KBM-7 (cell line): Measurements from ENCODE around the gene PRAC2.
"Not testable (repeated sequence)": the region's sequence is repeated elsewhere in the genome, so short reads cannot be mapped to it uniquely, and the experiment has no call there.

Experiments used
- DNase-seq: peaks from one replicate; pipeline ENCODE4 v3.0.0-alpha.2; 2015
- in situ Hi-C: fragments of 300-500 bp; cut with MboI; formaldehyde crosslinking; loops from 2 replicates; pipeline ENCODE4 v1.14.3; 2020; ENCODE audit warnings: low sequenced_read_pairs, low pct_unique_long_range_greater_than_20kb, mixed read lengths

PRAC2 gene

GRCh38 chr17:48722915-48723422 is at the start of gene PRAC2:
Gene PRAC2 (plus strand): TSS chr17:48723185. CDS start chr17:48724411, 1,226 bp downstream.
- in situ Hi-C loops, result no loop called here

GRCh38 chr17:48676963-48677558 is 45.9 kb upstream of the PRAC2 start:
- DNase-seq, result no peak
- in situ Hi-C loops, result loop anchor here (25.0 kb wide), 1 partner anchor 110 kb away; no protein-coding TSS in a partner anchor

More at GRCh38 chr17:48722915-48723422, at the start of gene PRAC2:
- no peak for DNase-seq

GRCh38 chr17:48678141-48678971 is 44.6 kb upstream of the PRAC2 start:
- in situ Hi-C loops, result loop anchor here (25.0 kb wide), 1 partner anchor 109 kb away; no protein-coding TSS in a partner anchor
- peak; percentile 85 for DNase-seq

GRCh38 chr17:48679385-48680096 is 43.4 kb upstream of the PRAC2 start:
- in situ Hi-C loops, result loop anchor here (25.0 kb wide), 1 partner anchor 108 kb away; no protein-coding TSS in a partner anchor
- DNase-seq, result no peak

GRCh38 chr17:48681609-48682008 is 41.4 kb upstream of the PRAC2 start:
- DNase-seq, result no peak
- in situ Hi-C loops, result loop anchor here (25.0 kb wide), 1 partner anchor 106 kb away; no protein-coding TSS in a partner anchor

- in situ Hi-C loops, result loop anchor here (25.0 kb wide), 1 partner anchor 97 kb away; no protein-coding TSS in a partner anchor
- DNase-seq, result no peak
Observed at GRCh38 chr17:48690655-48691054, 32.3 kb upstream of the PRAC2 start.

GRCh38 chr17:48692049-48692448 is 30.9 kb upstream of the PRAC2 start:
- DNase-seq, result no peak
- in situ Hi-C loops, result loop anchor here (25.0 kb wide), 1 partner anchor 95 kb away; no protein-coding TSS in a partner anchor

GRCh38 chr17:48693178-48693577 is 29.8 kb upstream of the PRAC2 start:
- no peak for DNase-seq
- in situ Hi-C loops, result loop anchor here (25.0 kb wide), 1 partner anchor 94 kb away; no protein-coding TSS in a partner anchor

GRCh38 chr17:48701864-48702532 is 21.0 kb upstream of the PRAC2 start:
- in situ Hi-C loops, result no loop called here

GRCh38 chr17:48704361-48705248 is 18.4 kb upstream of the PRAC2 start:
- in situ Hi-C loops, result no loop called here

More at GRCh38 chr17:48701864-48702532, 21.0 kb upstream of the PRAC2 start:
- no peak for DNase-seq

GRCh38 chr17:48711128-48711527 is 11.9 kb upstream of the PRAC2 start:
- DNase-seq, result no peak
- in situ Hi-C loops, result no loop called here

More at GRCh38 chr17:48704361-48705248, 18.4 kb upstream of the PRAC2 start:
- DNase-seq, result no peak

GRCh38 chr17:48715496-48716399 is 7.2 kb upstream of the PRAC2 start:
- DNase-seq, result peak; percentile 21
- in situ Hi-C loops, result no loop called here

- in situ Hi-C loops, DNase-seq: not testable (repeated sequence)
Observed at GRCh38 chr17:48716549-48716948, 6.4 kb upstream of the PRAC2 start.

GRCh38 chr17:48717367-48718226 is 5.4 kb upstream of the PRAC2 start:
- in situ Hi-C loops, result no loop called here
- DNase-seq, result no peak

- in situ Hi-C loops, result no loop called here
- no peak for DNase-seq
Observed at GRCh38 chr17:48718227-48718760, 4.7 kb upstream of the PRAC2 start.
